Measurements from ENCODE around the gene NDUFAB1.
A peak's percentile ranks its signal among the peaks of the same experiment; 100 is the strongest.
"Not testable (repeated sequence)": the region's sequence is repeated elsewhere in the genome, so short reads cannot be mapped to it uniquely, and the experiment has no call there.

The NDUFAB1 gene

DNA sequence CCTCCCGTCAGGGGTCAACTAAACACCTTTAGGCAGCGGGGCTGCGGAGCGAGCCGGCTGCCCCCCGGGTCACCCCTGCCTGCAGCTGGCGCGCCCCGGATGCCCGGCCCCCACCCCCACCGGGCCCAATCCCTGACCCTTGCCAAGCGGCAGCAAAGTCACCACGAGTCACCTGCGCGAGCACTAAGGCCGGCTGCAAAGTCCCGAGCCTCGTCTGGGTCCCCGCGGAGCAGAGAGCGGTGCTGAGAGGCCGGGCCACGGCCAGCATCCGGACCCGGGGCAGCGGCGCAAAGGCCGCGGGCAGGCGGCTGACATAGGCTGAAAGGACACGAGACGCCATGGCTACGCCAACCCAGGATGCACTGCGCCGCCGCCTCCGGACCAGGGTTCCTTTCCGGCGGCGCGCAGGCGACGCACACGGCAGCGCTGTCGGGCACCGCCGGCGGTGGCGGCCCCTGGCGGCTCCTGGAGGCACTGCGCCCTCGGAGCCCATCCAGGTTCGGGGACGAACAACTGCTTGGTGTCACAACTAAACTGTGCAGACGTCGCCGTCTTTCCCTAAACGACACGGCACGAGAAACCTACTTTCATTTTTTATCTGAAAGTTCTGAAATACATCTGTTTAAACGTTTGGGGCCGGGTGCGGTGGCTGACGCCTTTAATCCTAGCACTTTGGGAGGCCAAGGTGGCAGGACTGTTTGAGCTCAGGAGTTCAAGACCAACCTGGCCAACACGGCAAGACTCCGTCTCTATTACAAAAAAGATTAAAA, at the start of gene NDUFAB1:
TSS of gene NDUFAB1 (minus strand) at position 366 of the 770 bp plus-strand sequence. CDS start at position 340, 26 bp downstream.
- DNase-seq (ENCODE audit: low spot score): peak; percentile 70

DNA sequence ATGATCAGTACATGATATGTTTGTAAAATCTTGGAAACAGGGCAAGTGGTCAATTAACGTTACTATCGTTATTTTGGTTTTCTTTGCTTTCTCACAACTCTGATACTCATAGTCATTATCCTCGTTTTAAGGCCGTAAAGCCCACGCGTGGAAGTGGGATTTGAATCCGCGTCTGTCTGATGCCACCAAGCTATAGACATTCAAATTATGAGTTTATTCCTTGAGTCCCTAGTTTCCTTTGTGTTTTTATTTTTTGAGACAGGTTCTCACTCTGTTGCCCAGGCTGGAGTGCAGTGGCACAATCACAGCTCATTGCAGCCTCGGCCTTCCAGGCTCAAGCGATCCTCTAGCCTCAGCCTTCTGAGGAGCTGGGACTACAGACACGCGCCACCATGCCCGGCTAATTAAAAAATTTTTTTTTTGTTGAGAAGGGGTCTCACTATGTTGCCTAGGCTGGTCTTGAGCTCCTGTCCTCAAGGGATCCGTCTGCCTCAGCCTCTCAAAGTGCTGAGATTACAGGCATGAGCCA, 46.2 kb upstream of the NDUFAB1 start:
- DNase-seq (ENCODE audit: low spot score): no peak

GRCh38 chr16:23640931-23641765, 45.0 kb upstream of the NDUFAB1 start, which contains the start of the genes DCTN5 and PALB2:
DCTN5 (plus strand) TSS chr16:23641466; CDS start chr16:23641543, 77 bp downstream.
PALB2 (minus strand) TSS chr16:23641310; CDS start chr16:23641157, 153 bp downstream.
- DNase-seq (ENCODE audit: low spot score): peak; percentile 83

GRCh38 chr16:23640615-23640930, 44.5 kb upstream of the NDUFAB1 start:
- DNase-seq (ENCODE audit: low spot score): peak; percentile 15

DNA sequence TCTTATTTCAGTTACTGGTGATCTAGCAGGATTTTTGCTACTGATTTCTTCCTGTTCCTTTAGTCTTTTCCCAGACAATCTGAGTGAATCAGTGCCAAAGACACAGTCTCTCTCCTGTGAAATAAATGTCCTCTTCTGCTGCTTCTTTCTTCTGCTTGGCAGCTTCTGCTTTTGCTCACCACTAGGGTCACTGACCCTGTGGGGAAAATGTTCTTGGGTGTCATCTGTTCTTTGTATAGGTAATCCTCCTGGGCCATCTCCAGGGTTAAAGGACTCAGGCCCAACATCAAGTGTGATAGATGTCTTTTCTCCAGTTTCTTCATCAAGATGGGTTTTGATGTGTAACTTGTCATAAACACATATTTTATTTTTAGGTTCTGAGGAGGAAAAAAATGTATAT, 39.8 kb upstream of the NDUFAB1 start:
- no peak for DNase-seq (ENCODE audit: low spot score)

DNA sequence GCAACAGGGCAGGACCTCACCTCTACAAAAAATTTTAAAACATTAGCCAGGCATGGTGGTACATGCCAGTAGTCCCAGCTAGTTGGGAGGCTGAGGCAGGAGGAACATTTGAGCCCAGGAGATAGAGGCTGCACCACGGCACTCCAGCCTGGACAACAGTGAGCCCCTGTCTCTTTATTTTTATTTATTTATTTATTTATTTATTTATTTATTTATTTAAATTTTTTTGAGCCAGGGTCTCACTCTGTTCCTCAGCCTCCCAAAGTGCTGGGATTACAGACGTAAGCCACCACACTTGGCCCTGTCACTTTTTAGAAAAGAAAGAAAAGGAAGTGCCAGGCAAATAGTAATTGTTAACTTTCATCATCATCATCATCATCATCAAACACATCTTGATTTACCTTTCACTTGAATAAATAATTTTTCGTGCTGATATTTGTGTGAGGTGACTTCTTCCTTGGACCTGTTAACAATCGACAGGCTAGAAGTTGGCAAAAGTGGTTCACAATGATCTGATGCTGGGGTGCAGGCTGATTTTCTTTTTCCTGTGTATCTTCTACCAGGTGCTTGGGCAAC, 38.4 kb upstream of the NDUFAB1 start:
- no peak for DNase-seq (ENCODE audit: low spot score)

DNA sequence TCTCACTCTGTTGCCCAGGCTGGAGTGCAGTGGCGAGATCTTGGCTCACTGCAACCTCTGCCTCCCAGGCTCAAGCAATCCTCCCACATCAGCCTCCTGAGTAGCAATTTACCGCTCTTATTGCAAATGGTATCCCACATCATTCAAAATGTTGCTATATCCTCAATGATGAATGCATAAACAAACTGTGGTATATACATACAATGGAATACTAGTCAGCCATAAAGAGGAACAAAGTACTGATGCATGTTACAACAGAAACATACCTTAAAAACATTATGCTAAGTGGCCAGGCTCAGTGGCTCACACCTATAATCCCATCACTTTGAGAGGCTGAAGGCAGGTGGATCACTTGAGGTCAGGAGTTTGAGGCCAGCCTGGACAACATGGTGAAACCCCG, 35.8 kb upstream of the NDUFAB1 start:
- not testable (repeated sequence) for DNase-seq (ENCODE audit: low spot score)

DNA sequence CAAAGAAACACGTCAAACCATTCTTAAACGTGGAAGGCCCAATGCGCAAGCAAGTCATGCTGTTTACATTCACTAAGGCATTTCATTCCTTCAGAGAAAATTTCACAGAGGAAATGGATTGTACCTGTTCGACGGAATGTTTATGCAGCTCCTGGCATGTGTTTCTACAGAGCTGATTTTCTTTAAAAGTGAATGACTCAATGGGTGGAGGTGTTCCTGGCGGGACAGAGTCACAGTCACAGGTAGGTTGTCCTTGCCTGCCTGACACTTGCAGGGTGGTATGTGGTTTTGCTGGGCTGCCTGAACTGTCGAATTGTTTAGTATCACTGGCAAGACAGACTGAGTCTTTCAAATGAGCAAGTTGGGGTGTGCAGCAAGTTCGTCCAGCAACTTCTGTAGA, 33.4 kb upstream of the NDUFAB1 start:
- DNase-seq (ENCODE audit: low spot score): no peak

- DNase-seq (ENCODE audit: low spot score): no peak
Measured at GRCh38 chr16:23624092-23624491, 28.0 kb upstream of the NDUFAB1 start.

- no peak for DNase-seq (ENCODE audit: low spot score)
Measured at GRCh38 chr16:23615805-23616204, 19.7 kb upstream of the NDUFAB1 start.

DNA sequence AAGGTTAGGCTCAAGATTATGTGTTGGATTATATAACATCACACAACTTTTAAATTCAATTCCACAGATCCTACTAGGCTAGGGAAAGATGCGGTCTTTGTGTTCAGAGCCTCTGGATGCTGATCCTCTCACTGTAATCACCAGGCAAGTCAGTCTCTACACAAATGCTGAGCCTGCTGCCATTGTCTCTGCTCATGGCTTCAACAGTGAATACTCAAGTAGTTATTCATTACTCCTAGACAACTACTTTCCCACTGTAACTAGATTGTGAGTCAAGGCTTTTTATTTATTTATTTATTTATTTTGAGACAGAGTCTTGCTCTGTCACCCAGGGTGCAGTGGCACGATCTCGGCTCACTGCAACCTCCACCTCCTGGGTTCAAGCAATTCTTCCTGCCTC, 15.8 kb upstream of the NDUFAB1 start:
- DNase-seq (ENCODE audit: low spot score): no peak

DNA sequence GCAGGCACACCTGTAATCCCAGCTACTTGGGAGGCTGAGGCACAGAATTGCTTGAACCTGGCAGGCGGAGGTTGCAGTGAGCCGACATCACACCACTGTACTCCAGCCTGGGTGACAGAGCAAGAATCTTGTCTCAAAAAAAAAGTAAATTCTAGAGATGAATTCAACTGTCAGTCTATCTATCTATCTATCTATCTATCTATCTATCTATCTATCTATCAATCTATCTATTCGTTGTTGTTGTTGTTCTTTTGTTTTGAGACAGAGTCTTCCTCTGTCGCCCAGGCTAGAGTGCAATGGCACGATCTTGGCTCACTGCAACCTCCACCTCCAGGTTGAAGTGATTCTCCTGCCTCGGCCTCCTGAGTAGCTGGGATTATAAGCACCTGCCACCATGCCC, 14.8 kb upstream of the NDUFAB1 start:
- DNase-seq (ENCODE audit: low spot score): not testable (repeated sequence)

DNA sequence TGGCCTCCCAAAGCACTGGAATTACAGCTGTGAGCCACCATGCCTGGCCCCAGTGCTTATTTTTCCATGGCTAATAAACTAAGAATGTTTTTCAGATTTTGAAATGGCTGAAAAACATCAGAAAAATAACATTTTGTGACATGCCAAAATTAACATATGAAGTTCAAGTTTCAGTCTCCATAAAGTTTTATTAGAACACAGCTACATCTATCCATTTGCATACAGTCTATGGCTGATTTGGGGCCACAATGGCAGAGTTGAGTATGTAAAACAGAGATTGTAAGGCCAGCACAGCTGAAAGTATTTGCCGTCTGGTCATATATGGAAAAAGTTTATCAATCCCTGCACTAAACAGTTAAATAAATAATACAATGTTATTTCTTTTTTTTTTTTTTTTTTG, 13.8 kb upstream of the NDUFAB1 start:
- DNase-seq (ENCODE audit: low spot score): no peak

- no peak for DNase-seq (ENCODE audit: low spot score)
Measured at GRCh38 chr16:23608194-23608593, 12.1 kb upstream of the NDUFAB1 start.

GRCh38 chr16:23607726-23608125, 11.6 kb upstream of the NDUFAB1 start:
- DNase-seq (ENCODE audit: low spot score): no peak

DNA sequence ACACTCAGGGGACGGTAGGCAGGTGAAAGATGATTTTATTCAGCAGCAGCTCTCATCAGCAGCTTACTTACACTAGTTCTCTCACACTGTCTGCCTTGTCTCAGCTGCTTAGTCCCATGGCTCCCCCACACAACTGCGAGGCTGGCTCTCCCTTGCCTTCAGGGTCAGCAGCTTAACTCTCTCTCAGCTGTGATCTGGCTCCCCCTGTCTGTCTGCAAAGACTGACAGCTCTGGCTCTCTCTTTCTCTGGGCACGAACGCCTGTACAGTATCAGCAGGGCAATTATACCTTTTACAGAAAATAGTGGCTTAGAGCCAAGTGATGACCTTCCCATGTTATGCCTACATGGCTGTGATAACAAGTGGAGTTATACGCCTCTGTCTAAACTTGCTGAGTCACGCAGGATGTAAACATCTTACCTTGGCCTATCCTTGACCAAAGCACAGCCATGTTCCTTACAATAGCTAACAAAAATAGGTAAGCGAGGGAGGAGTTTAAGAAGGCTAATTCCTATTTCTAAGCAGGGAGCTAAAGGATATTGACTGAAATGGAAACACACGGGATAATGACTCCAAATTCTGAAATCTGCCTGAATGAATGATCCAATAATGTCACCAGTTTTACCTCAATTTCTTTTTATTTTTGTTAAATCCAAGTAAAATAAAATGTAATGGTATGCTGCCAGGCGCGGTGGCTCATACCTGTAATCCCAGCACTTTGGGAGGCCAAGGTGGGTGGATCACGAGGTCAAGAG, 1.1 kb upstream of the NDUFAB1 start:
- DNase-seq (ENCODE audit: low spot score): peak; percentile 16

- DNase-seq (ENCODE audit: low spot score): no peak
Measured at GRCh38 chr16:23595246-23595950, 718 bp downstream of the NDUFAB1 start.

DNA sequence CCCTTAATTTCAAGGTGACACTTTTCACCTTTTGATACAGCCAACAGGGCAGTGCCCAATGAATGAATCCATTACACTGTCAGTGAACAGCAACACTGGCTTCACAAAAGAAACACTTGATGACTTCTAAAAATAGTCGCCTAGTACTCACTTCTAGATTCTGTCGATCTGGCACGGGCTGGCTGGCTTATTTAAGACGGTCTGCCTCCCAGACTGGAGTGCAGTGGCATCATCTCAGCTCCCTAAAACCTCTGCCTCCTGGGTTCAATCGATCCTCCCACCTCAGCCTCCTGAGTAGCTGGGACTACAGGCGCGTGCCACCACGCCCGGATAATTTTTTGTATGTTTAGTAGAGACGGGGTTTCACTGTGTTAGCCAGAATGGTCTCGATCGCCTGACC, 1.9 kb downstream of the NDUFAB1 start:
- DNase-seq (ENCODE audit: low spot score): no peak

GRCh38 chr16:23590181-23590580, 5.9 kb downstream of the NDUFAB1 start:
- DNase-seq (ENCODE audit: low spot score): no peak

GRCh38 chr16:23587726-23588125, 8.4 kb downstream of the NDUFAB1 start:
- DNase-seq (ENCODE audit: low spot score): no peak
